CD4-positive, alpha-beta T cell (primary cell): ENCODE data around the gene IQGAP2. TPM values are rescaled to one million over a fixed set of nuclear protein-coding genes. Genes with fewer than 3 reads are reported as not detected.

ENCODE experiments used
- ATAC-seq: fragments of 200-7000 bp; cut with Tn5 transposase; one replicate; pipeline ENCODE4 v1.10.0; 2022; ENCODE audit warnings: mild to moderate bottlenecking; ENCODE audit not compliant: poor library complexity
- CTCF ChIA-PET: fragments of 350-600 bp; sonication (Branson Sonifier 250); formaldehyde crosslinking; loops from one replicate; lab custom pipeline; 2021; ENCODE audit warnings: antibody characterized with exemption, inconsistent platforms; lab: Charles Lee
- POLR2A ChIA-PET: fragments of 350-600 bp; sonication (Branson Sonifier 250); formaldehyde crosslinking; loops from one replicate; lab custom pipeline; 2021; ENCODE audit warnings: antibody characterized with exemption, inconsistent platforms; lab: Charles Lee
- DNase-seq, 14 experiments: peaks; one replicate each; pipeline ENCODE4 v3.0.0-alpha.2; 2013 to 2020; ENCODE audit warnings: mixed read lengths in 2 of 14
- H3K27ac ChIP-seq, 2 donors: one replicate each; pipeline versions ENCODE4 v1.5.1 to v1.7.0; 2013; ENCODE audit warnings: low read length in 2 of 2, low read depth in 1 of 2, mild to moderate bottlenecking in 1 of 2
- H3K27me3 ChIP-seq, 2 experiments: 1 replicate in 1 of 2; 2 replicates in 1 of 2; pipeline versions ENCODE4 v1.6.1 to v1.7.0; 2013; ENCODE audit warnings: low read length in 2 of 2, control low read depth in 1 of 2, mild to moderate bottlenecking in 1 of 2, moderate library complexity in 1 of 2; ENCODE audit not compliant: insufficient read depth in 2 of 2, control insufficient read depth in 1 of 2
- H3K36me3 ChIP-seq: one replicate; pipeline ENCODE4 v1.6.1; 2013; ENCODE audit warnings: low read length, control low read depth; ENCODE audit not compliant: insufficient read depth
- H3K4me1 ChIP-seq: one replicate; pipeline ENCODE4 v1.6.1; 2013; ENCODE audit warnings: low read length, control low read depth; ENCODE audit not compliant: insufficient read depth
- H3K4me3 ChIP-seq: one replicate; pipeline ENCODE4 v1.5.1; 2013; ENCODE audit warnings: mild to moderate bottlenecking, low read length, moderate library complexity
- H3K9me3 ChIP-seq, 2 experiments: 1 replicate in 1 of 2; 2 replicates in 1 of 2; pipeline versions ENCODE4 v1.6.1 to v1.7.0; 2013; ENCODE audit warnings: low read length in 2 of 2, mild to moderate bottlenecking in 2 of 2, control low read depth in 1 of 2, moderate library complexity in 1 of 2; ENCODE audit not compliant: control insufficient read depth in 1 of 2, insufficient read depth in 1 of 2
- H3K27ac Mint-ChIP-seq: one replicate; pipeline ENCODE4 v1.8.0; 2020; ENCODE audit warnings: mixed read lengths
- H3K27me3 Mint-ChIP-seq: one replicate; pipeline ENCODE4 v1.8.0; 2021; ENCODE audit warnings: mixed read lengths
- H3K36me3 Mint-ChIP-seq: one replicate; pipeline ENCODE4 v1.8.0; 2021; ENCODE audit warnings: low read depth, mixed read lengths
- H3K4me1 Mint-ChIP-seq: one replicate; pipeline ENCODE4 v1.8.0; 2021; ENCODE audit warnings: low read depth, mixed read lengths
- H3K4me3 Mint-ChIP-seq: one replicate; pipeline ENCODE4 v1.8.0; 2020; ENCODE audit warnings: mild to moderate bottlenecking, mixed read lengths
- H3K9me3 Mint-ChIP-seq: one replicate; pipeline ENCODE4 v1.8.0; 2020; ENCODE audit warnings: mixed read lengths
- intact Hi-C, 2 experiments: fragments of 100-400 bp; cut with DNase I in 1 of 2; cut with micrococcal nuclease in 1 of 2; formaldehyde crosslinking; loops; one replicate each; pipeline versions ENCODE4 v1.15.1 to v1.9.0; 2023 to 2025; cut with DNase I, micrococcal nuclease
- total RNA-seq, 174 experiments: library from RNA in 2 of 174; stranded (reverse) in 2 of 174; gene quantifications; one replicate each; pipeline ENCODE4 v1.2.3 and lab custom pipeline; 2021 to 2026
- TF ChIP-seq, protein P1 (sequence below): fragments of 200-600 bp; IDR thresholded peaks from one replicate; pipeline ENCODE4 v1.8.0; 2022; ENCODE audit warnings: antibody characterized with exemption, mild to moderate bottlenecking

The IQGAP2 gene
- total RNA-seq, 2 experiments from 2014 or later: 58.8 TPM

GRCh38 chr5:76696251-76696650 lies 293.2 kb downstream of the IQGAP2 start:
- Histone ChIP-seq H3K36me3 (peaks cover 82% of the 10 kb centered on the region), H3K27ac (no peak overlapping the region), H3K4me3 (no peak overlapping the region), H3K4me1 (no peaks in the 10 kb centered on the region), H3K9me3 (no peaks in the 10 kb centered on the region), H3K27me3 (no peaks in the 10 kb centered on the region)
- POLR2A ChIA-PET: no interaction called here
- no peaks in the 10 kb centered on the region for H3K27me3 Mint-ChIP-seq
- no peaks in the 10 kb centered on the region for H3K4me1 Mint-ChIP-seq
- no peaks in the 10 kb centered on the region for H3K9me3 Mint-ChIP-seq
- H3K27ac Mint-ChIP-seq: no peak overlapping the region
- intact Hi-C loops: no loop called here
- ATAC-seq (no peak), DNase-seq (no peak)
- CTCF ChIA-PET: interaction anchor here (1.7 kb wide), 1 partner anchor 95 kb away, joined by 5 read pairs; no protein-coding TSS in a partner anchor
- H3K36me3 Mint-ChIP-seq: peaks cover 89% of the 10 kb centered on the region
- TF ChIP-seq, protein P1, sequence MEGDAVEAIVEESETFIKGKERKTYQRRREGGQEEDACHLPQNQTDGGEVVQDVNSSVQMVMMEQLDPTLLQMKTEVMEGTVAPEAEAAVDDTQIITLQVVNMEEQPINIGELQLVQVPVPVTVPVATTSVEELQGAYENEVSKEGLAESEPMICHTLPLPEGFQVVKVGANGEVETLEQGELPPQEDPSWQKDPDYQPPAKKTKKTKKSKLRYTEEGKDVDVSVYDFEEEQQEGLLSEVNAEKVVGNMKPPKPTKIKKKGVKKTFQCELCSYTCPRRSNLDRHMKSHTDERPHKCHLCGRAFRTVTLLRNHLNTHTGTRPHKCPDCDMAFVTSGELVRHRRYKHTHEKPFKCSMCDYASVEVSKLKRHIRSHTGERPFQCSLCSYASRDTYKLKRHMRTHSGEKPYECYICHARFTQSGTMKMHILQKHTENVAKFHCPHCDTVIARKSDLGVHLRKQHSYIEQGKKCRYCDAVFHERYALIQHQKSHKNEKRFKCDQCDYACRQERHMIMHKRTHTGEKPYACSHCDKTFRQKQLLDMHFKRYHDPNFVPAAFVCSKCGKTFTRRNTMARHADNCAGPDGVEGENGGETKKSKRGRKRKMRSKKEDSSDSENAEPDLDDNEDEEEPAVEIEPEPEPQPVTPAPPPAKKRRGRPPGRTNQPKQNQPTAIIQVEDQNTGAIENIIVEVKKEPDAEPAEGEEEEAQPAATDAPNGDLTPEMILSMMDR: no peak
- no peak overlapping the region for H3K4me3 Mint-ChIP-seq

DNA sequence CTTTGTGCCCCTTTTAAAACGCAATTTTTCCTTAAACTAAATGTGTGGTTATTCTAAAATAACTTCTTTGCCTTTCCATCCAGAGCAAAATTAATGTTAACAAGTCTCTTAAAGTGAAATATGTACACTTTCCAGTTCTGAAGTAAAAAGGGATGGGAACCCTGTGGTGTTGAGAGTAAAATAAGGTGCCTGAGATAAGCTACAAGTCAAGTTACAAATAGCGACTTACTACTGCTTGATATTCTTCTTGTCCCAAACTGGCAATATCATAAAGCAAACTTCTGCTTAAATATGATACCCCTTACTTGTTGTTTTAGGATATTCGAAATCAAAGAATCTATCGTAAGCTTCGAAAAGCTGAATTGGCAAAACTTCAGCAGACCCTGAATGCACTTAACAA lies 294.6 kb downstream of the IQGAP2 start:
- TF ChIP-seq, protein P1: no peak
- Mint-ChIP-seq H3K36me3 (peaks cover 88% of the 10 kb centered on the region), H3K27me3 (no peaks in the 10 kb centered on the region), H3K4me1 (no peaks in the 10 kb centered on the region), H3K27ac (no peak overlapping the region), H3K4me3 (no peak overlapping the region), H3K9me3 (no peaks in the 10 kb centered on the region)
- intact Hi-C loops: no loop called here
- Histone ChIP-seq H3K9me3 (no peaks in the 10 kb centered on the region), H3K27me3 (no peaks in the 10 kb centered on the region), H3K36me3 (peaks cover 88% of the 10 kb centered on the region), H3K27ac (no peak overlapping the region), H3K4me1 (no peaks in the 10 kb centered on the region), H3K4me3 (no peak overlapping the region)
- ChIA-PET POLR2A (interaction anchor here (1.4 kb wide), 1 partner anchor 8 kb away, joined by 4 read pairs; no protein-coding TSS in a partner anchor), CTCF (no interaction called here)
- ATAC-seq (no peak), DNase-seq (no peak)

- intact Hi-C loops: no loop called here
These were observed 297.5 kb downstream of the IQGAP2 start for GRCh38 chr5:76700571-76700970.

More at GRCh38 chr5:76700571-76700970, 297.5 kb downstream of the IQGAP2 start:
- peaks cover 79% of the 10 kb centered on the region for H3K36me3 Mint-ChIP-seq
- TF ChIP-seq, protein P1: no peak
- ATAC-seq (no peak), DNase-seq (no peak)
- no peak overlapping the region for H3K27ac ChIP-seq
- H3K4me1 Mint-ChIP-seq: no peaks in the 10 kb centered on the region
- H3K4me3 Mint-ChIP-seq: no peak overlapping the region
- POLR2A ChIA-PET: no interaction called here
- CTCF ChIA-PET: no interaction called here
- no peaks in the 10 kb centered on the region for H3K9me3 Mint-ChIP-seq
- no peaks in the 10 kb centered on the region for H3K27me3 Mint-ChIP-seq
- H3K4me1 ChIP-seq: no peaks in the 10 kb centered on the region
- H3K4me3 ChIP-seq: no peak overlapping the region
- H3K9me3 ChIP-seq: no peaks in the 10 kb centered on the region
- no peaks in the 10 kb centered on the region for H3K27me3 ChIP-seq
- H3K36me3 ChIP-seq: peaks cover 77% of the 10 kb centered on the region
- no peak overlapping the region for H3K27ac Mint-ChIP-seq
